HL-60/S4 treated with phorbol 12-myristate 13-acetate at 8.2 ng/mL for 4 days and 3 days (cell line): ENCODE measurements around the gene MPL.

ENCODE experiments used
- in situ Hi-C: fragments of 300-500 bp; cut with MboI; formaldehyde crosslinking; loops from 2 replicates; pipeline ENCODE4 v1.15.0; 2022; ENCODE audit warnings: low sequenced_read_pairs

The MPL gene

GRCh38 chr1:43321331-43321891, 16.2 kb upstream of the MPL start:
- in situ Hi-C loops, result no loop called here

GRCh38 chr1:43322506-43322905, 15.1 kb upstream of the MPL start:
- in situ Hi-C loops, result no loop called here

- in situ Hi-C loops, result no loop called here
These were observed 12.8 kb upstream of the MPL start for GRCh38 chr1:43324810-43325209.

GRCh38 chr1:43325381-43325780, 12.2 kb upstream of the MPL start:
- in situ Hi-C loops, result no loop called here

GRCh38 chr1:43327549-43328292, 9.9 kb upstream of the MPL start:
- in situ Hi-C loops, result no loop called here

- in situ Hi-C loops, result no loop called here
These were observed 7.4 kb upstream of the MPL start for GRCh38 chr1:43329995-43330751.

- in situ Hi-C loops, result no loop called here
These were observed 5.9 kb upstream of the MPL start for GRCh38 chr1:43331688-43332087.

GRCh38 chr1:43334453-43335205, 3.0 kb upstream of the MPL start:
- in situ Hi-C loops, result no loop called here

- in situ Hi-C loops, result no loop called here
These were observed 383 bp downstream of the MPL start for GRCh38 chr1:43338001-43338400.

- in situ Hi-C loops, result no loop called here
These were observed 2.1 kb downstream of the MPL start for GRCh38 chr1:43339584-43340232.

GRCh38 chr1:43340559-43340958, 2.9 kb downstream of the MPL start:
- in situ Hi-C loops, result no loop called here

- in situ Hi-C loops, result no loop called here
These were observed 6.7 kb downstream of the MPL start for GRCh38 chr1:43344267-43344850.

- in situ Hi-C loops, result no loop called here
These were observed 7.5 kb downstream of the MPL start for GRCh38 chr1:43345120-43345519.

GRCh38 chr1:43346636-43347035, 9.0 kb downstream of the MPL start:
- in situ Hi-C loops, result no loop called here

GRCh38 chr1:43348343-43348808, 10.8 kb downstream of the MPL start:
- in situ Hi-C loops, result no loop called here

GRCh38 chr1:43348809-43349593, 11.4 kb downstream of the MPL start:
- in situ Hi-C loops, result no loop called here

GRCh38 chr1:43349594-43350306, 12.1 kb downstream of the MPL start:
- in situ Hi-C loops, result no loop called here

- in situ Hi-C loops, result no loop called here
These were observed 13.4 kb downstream of the MPL start for GRCh38 chr1:43350976-43351375.
